NCI-H2227 treated with DMSO at 0.1 percent for 48 hours (cell line): ENCODE data around the gene SF3B5.
"Not testable (repeated sequence)": the region's sequence is repeated elsewhere in the genome, so short reads cannot be mapped to it uniquely, and the experiment has no call there.

Experiments used
- DNase-seq: peaks from one replicate; lab custom pipeline; 2025; lab: John Stamatoyannopoulos, UW

The SF3B5 gene

GRCh38 chr6:144095134-144096002 lies at the start of gene SF3B5:
Gene SF3B5, minus strand, starts transcription at chr6:144095573. Its CDS starts 76 bp downstream, at chr6:144095497.
- DNase-seq: peak; percentile 95

GRCh38 chr6:144144996-144145395 lies 49.6 kb upstream of the SF3B5 start:
- no peak for DNase-seq

GRCh38 chr6:144143878-144144277 lies 48.5 kb upstream of the SF3B5 start:
- no peak for DNase-seq

GRCh38 chr6:144143106-144143505 lies 47.7 kb upstream of the SF3B5 start:
- DNase-seq: no peak

- DNase-seq: no peak
Measured at GRCh38 chr6:144141470-144141869, 46.1 kb upstream of the SF3B5 start.

- DNase-seq: no peak
Measured at GRCh38 chr6:144140867-144141266, 45.5 kb upstream of the SF3B5 start.

GRCh38 chr6:144139817-144140216 lies 44.4 kb upstream of the SF3B5 start:
- no peak for DNase-seq

- no peak for DNase-seq
Measured at GRCh38 chr6:144138542-144138941, 43.2 kb upstream of the SF3B5 start.

- no peak for DNase-seq
Measured at GRCh38 chr6:144134737-144135136, 39.4 kb upstream of the SF3B5 start.

GRCh38 chr6:144134176-144134575 lies 38.8 kb upstream of the SF3B5 start:
- no peak for DNase-seq

GRCh38 chr6:144133225-144133821 lies 38.0 kb upstream of the SF3B5 start:
- DNase-seq: no peak

GRCh38 chr6:144132167-144132690 lies 36.9 kb upstream of the SF3B5 start:
- DNase-seq: not testable (repeated sequence)

- DNase-seq: no peak
Measured at GRCh38 chr6:144131248-144131709, 35.9 kb upstream of the SF3B5 start.

GRCh38 chr6:144129469-144129868 lies 34.1 kb upstream of the SF3B5 start:
- no peak for DNase-seq

GRCh38 chr6:144127097-144127496 lies 31.7 kb upstream of the SF3B5 start:
- DNase-seq: no peak

- no peak for DNase-seq
Measured at GRCh38 chr6:144123836-144124235, 28.5 kb upstream of the SF3B5 start.

GRCh38 chr6:144123421-144123820 lies 28.0 kb upstream of the SF3B5 start:
- DNase-seq: no peak

- DNase-seq: no peak
Measured at GRCh38 chr6:144122861-144123260, 27.5 kb upstream of the SF3B5 start.

- DNase-seq: no peak
Measured at GRCh38 chr6:144119376-144119775, 24.0 kb upstream of the SF3B5 start.

GRCh38 chr6:144115219-144115618 lies 19.8 kb upstream of the SF3B5 start:
- DNase-seq: no peak

- DNase-seq: no peak
Measured at GRCh38 chr6:144113366-144113765, 18.0 kb upstream of the SF3B5 start.

GRCh38 chr6:144110210-144110609 lies 14.8 kb upstream of the SF3B5 start:
- DNase-seq: no peak

GRCh38 chr6:144106206-144106605 lies 10.8 kb upstream of the SF3B5 start:
- DNase-seq: no peak
